Measurements from ENCODE around the gene HRAS.

Gene HRAS

DNA sequence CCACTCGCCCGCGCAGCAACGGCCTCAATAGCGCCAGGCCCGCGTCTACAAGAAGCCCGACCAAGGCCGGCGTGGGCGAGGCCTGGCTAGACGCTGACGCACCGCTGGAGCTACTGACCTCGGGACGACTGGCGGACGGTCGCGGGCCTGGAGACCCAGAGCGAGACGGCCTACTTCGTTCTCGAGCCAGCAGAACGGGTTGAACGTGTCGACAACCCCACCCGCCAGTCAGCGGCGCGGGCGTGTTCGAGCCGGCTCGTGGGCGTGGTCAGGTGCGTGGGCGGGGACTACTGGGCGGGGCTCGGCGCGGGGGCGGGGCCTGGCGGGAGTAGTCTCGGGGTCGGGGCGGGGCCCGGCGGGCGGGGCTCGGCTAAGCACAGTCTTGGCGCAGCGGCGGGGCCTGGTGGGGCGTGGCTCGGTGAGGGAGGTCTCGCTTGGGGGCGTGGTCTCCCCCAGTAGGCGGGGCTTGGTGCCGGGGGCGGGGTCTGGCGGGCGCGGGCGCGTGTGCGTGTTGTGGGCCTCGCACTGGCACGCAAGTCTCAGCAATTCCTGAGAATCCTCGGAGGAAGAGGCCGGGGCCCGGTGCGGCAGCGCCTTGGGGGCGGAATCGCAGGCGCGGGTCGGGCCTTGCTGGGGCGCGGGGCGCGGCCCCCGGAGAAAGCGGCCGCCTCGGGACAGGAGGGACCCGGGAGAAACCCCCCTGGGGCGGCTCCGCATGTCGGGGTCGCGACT is 28.2 kb downstream of the HRAS start, which contains the start of gene RNH1:
RNH1 (minus strand) TSS at position 248 of the 732 bp plus-strand sequence. CDS start 5,080 bp downstream, outside the sequence.
- peak; percentile 98 for DNase-seq

DNA sequence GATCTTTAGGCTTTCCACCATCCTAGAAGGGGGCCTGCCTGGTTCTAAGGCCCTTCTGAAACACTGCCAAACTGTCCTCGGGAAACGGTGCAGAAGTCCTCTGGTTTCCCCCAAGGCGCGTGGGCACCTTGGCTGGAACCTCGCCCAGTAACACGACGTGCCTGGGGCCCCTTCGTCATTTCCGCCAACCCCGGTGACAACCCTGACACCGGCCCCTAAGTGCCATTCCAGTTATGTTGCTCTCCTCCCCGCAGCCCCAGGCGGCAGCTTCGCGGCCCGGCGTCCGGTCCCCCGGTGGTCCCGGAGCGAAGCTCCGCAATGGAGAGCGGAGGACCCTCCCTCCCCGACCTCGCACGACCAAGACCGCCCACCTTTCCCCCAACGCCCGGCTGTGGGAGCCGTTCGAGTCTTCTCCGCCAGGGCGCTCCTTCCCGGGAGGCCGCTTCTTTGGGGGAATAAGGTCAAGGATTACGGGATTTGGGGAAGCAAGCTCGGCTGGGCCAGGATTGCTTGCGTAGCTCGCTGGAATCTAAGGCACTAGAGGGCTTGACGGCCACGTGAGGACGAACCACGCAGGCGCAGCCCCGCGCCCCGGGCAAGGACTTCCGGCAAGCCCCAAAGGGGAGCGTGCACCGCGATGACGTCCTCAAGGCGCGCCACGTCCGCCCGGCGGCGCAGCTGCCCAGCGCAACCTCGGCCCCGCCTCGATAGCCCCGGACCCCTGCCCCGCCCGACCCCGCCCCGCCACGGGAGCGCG is 29.0 kb downstream of the HRAS start:
- DNase-seq: peak; percentile 97

DNA sequence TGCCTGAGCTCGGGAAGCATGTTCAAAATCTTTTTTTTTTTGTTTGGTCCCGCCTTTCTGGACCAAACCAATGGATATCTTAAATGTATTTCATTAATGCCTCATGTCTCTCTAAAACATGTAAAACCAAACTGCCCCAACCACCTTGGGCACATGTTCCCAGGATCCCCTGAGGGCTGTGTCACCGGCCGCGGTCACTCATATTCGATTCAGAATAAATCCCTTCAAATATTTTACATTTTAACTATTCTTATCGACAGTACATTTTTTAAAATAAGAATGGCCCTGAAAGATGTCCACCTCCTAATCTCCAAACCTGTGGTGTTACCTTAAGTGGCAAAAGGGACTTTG is 30.4 kb downstream of the HRAS start:
- no peak for DNase-seq

DNA sequence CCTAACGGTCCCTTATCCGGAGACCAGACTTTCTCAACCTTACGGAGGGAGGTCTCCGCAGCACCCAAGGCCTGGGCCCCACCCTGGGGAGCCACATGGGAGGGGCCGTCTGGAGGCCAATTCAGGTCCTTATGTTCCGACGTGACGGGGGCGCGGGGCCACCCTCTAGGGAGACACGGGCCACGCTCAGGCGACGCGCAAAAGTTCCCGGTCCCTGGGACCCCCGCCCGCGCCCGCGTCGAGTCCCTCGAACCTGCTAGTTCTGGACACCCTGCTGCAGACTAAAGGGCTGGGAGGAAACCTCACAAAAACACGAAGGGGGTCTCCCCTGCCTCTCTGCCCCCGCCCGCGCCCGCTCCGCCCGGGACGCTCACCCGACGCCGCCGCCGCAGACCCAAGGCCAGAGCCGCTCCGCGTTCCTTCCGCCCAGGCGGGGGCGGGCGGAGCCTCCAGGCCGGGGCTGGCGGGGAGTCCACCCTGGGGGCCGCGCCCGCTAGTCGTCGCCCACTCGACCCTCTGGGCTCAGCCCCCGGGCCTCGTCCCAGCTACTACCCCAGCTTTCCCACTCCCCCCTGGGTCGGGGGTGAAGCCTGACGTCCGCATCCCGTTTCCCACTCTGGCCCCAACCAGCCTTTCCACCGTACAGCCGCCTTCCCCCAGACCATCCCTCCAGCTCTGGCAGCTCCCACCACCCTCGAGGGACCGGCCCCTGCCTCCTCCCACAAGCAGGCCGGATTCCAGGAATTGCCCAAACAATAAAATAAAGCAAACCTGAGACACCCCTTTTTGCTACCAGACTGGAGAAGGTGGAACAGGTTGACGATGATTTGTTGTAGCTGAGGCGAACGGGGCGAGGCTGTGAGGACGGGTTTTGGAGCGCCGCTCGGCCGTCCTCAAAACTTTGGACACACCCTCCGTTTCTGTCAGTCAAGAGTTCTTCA is 31.1 kb downstream of the HRAS start:
- DNase-seq: no peak

DNA sequence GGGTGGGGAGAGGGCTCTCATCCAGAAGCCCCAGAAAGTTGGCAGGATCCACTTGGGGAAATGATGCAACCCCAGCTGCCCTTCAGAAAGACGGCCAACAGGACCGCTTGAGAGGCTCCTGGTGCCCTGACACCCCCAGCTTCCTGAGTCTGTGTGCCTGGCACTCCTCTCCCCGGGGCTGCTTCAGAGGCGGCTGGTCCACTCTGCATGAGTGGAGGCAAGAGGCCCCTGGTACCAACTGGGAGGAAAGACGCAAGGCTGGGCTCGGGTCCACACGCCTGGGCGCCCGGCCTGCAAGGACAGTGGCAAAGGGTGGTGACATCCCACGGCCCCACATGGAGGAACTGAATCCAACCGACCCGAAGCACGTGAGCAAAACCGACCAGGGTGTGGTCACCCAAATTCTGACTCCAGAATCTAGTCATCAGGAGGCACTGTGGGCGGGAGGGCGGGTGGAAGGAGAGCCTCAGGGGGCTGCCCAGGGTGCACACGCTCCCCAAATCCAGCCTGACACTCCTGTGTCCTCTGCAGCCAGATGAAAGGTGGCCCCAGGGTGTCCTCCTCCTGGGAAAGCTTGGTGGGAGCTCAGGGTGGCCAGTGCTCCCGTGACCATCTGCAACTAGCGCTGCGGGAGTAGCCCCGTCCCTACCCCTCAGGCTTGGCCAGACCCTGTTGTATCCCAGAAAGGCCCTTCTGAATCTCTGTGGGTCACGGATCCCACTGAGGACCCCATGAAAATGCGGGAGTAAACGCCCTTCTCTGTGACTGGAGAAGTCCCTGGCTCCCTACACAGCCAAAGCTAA is 32.0 kb downstream of the HRAS start:
- DNase-seq: no peak

DNA sequence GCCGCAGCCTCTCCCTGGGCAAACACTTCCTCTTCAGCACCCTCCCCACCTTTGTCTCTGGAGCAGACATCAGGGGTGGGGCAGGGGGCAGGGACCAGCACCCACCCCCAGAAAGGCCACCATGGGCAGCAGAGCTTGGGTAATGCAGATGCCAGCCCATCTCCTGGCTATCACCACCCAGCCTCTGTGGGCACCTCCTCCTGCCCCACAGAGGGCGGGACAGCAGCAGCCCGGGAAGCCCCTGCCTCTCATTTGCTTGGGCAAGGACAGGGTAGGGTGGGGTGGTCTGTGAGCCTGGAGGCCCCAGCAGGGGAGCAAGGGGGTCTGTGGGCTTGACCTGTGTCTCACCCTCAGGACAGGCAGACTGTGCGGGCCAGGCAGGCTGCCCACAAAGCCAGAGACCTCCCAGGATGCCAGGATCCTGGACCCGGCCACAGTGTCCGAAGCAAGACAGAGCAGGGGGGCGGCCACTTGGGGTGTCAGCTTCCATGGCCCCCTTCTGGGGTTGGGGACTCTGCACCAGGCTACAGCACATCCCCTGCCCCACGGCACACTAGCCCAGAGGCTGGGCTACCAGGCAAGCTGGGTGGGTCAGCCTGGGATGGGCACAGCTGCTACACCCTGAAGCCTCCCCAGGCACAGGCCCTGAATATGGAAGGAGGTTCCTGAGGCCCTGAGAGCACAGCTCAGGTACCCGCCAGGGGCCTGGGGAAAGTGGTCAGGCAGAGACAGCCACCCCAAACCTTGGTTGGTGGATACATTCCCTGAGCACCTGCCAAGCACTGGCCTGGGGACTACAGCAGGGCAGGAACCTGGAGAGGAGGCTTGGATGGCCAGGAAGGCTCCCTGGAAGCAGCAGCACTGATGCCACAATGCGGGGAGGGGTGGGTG is 32.8 kb downstream of the HRAS start:
- no peak for DNase-seq

DNA sequence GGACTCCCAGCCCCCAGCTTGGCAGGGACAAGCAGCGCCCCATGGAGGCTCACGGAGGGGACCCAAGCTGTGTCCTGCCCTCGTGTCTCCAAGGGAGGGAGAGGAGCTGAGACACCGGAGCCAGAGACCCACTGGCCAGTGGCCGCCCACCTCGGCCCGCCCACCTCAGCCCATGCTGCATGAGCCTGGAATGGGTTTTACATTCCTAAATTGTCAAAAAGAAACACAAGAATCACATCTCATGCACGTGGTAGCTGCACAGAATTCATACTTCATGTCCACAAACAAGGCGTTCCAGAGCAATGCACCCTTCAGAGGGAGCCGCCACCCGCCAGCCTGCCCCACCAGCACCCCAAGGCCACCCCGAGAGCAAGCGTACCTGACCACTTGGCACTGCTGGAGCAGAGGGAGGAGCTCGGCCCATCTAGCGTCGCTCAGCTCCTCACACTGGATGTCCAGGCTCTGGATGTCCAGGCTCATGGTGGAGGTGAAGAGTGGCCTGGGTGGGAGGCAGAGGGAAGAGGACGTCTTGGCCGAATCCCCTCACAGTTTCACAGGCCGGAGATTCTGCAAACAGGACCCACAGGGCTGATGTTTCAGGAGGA is 33.6 kb downstream of the HRAS start:
- no peak for DNase-seq

DNA sequence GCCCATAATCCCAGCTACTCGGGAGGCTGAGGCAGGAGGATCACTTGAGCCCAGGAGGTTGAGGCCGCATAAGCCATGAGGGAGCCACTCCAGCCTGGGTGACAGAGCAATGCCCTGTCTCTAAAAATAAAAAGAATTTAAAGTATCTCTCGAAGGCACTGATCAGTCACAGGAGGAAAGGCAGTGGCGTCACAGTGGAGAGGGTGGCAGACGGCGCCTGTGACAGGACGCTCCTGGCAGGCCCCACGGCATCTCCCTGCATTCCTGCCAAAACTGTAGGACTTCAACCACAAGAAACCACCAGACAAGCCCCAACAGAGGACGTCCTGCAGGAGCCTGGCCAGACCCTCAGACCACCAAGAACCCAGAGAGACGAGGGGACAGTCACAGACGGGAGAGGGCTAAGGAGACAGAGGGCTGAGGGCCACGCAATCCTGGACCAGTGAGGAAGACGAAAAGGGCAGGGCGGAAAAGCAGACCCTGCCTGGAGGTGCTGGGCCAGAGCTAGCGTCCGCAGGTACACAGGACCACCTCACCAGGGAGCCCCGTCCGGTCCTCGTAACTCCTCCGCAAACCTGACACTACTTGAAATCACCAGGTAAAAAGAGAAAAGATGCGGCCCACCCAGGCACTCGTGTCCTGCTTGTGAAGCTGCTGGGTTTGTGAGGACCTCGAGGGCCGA is 34.2 kb downstream of the HRAS start:
- DNase-seq: no peak

DNA sequence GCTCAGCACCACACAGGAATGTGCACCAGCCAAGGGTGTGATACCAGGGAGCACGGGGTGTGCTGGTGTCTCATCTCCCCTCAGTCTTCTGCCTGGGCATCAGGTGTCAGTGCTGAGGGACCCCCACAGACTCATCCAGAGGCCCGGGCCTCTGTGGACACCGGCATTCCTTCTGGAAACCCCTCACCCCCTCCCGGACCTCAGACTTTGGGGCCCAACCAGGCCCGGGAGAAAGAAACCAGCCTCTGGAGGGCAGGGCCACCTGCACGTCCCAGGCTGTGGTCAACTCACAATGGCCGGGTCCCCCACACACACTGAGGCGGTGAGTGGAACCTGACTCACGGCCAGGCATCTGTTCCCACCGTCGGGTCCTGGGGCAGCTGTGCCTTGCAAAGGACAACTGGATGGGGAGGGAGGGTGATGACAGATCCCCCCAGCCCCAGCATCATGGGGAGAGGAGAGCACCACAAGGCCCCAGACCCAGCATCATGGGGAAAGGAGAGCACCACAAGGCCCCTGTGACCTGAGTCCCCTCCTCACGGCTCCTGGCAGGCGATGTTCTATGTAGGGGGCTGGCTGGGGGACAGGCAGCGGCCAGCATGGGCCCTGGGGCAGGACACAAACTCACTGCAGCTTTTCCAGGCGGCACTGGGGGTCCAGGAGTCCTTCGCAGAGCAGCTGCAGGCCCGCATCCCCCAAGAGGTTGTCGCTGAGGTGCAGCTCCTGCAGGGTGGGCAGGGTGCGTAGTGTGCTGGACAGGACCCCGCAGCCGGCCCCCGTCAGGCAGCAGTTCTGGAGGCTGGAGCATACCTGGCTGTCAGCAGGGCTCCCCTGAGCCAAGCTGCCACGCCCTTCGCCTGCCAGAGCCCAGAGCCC is 35.9 kb downstream of the HRAS start:
- no peak for DNase-seq

DNA sequence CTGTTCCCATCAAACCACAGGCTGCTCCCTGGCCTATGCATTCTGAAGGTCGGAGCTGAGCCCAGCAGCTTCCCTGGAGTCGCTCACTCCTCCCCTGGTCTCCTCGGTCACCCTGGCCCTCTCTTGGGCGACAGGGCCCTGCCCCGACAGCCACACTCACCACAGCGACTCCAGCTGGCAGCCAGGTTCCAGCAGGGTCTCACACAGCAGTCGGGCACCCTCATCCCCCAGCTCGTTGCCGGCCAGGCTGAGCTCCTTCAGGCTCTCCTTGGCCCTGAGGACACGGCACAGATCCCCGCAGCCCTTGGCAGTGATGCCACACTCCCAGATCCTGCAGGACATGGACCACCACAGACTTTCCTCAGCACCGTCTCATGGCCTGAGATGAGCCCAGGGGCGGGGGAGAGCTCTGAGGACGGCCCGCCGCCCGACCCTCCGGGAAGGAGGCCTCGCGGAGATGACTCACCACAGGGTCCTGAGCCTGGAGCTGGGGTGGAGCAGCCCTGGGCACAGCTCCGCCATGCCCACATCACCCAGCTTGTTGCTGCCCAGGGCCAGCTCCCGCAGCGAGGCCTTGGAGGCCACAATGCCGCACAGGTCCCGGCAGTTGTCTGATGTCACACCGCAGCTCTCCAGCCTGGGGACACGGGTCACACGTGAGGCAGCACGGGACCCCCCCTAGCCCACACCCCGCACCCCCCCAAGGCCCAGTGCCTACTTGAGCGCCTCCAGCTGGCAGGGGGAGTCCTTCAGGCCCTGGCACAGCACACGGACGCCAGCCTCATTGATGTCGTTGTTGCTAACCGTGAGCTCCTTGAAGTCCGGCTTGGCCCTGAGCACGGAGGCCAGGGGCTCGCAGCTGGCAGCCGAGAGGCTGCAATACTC is 36.8 kb downstream of the HRAS start:
- no peak for DNase-seq

DNA sequence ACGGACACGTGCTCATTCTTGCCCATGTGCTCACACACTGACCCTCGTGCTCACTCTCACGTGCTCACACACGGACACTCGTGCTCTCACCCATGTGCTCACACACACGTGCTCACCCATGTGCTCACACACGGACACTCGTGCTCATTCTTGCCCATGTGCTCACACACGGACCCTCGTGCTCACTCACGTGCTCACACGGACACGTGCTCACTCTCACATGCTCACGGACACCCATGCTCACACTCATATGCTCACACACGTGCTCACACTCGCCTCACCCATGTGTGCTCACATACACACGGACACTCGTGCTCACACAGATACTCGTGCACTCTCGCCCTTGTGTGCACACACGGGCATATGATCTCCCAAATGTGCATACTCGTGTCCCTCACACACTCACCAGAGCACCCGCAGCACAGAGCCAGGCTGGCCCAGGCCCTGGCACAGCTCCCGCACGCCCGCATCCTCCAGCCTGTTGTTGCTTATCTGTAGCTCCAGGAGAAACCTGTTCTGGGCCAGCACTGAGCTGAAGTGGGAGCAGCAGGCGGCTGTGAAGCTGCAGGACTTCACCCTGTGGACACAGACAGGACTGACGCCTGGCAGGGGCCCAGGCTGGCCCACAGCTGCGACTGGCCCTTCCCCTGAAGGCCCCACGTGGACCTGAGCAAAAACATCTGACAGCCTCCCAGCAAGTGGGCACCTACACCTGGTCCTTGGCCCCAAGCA is 37.6 kb downstream of the HRAS start:
- DNase-seq: no peak

DNA sequence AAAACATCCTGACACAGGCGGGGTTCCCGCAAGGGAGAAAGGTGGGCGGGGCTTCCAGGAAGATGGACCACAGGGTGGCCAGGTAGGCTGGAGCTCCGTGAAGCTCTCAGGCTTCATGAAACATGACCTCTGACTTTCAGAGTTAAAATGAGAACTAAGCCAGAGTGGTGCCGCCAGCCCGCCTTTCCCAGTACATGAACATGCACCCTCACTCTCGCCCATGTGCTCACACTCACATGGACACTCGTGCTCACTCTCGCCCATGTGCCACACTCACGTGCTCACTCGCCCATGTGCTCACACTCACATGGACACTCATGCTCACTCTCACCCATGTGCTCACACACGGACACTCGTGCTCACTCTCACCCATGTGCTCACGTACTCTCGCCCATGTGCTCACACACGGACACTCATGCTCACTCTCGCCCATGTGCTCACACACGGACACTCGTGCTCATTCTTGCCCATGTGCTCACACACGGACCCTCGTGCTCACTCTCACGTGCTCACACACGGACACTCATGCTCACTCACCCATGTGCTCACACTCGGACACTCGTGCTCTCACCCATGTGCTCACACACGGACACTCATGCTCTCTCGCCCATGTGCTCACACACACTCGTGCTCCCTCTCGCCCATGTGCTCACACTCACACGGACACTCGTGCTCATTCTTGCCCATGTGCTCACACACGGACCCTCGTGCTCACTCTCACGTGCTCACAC is 38.4 kb downstream of the HRAS start:
- DNase-seq: no peak

DNA sequence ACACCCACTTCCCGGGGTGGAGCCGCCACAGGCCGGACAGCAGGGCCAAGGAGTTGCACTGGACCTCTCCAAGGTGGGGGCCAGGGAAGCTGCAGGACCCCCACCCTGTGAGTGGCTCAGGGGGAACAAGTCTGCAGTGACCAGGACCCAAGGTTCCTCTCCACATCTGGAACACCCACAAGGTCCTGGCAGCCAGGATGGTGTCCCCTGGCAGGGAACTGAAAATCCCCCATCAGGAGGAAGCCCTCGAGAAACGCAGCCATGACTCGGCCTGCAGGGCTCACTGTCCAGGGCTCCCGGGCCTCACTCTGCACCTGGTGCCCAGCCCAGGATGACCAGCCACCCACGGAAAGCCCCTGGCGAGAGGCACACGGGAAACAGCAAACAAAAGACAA is 39.8 kb downstream of the HRAS start:
- no peak for DNase-seq

DNA sequence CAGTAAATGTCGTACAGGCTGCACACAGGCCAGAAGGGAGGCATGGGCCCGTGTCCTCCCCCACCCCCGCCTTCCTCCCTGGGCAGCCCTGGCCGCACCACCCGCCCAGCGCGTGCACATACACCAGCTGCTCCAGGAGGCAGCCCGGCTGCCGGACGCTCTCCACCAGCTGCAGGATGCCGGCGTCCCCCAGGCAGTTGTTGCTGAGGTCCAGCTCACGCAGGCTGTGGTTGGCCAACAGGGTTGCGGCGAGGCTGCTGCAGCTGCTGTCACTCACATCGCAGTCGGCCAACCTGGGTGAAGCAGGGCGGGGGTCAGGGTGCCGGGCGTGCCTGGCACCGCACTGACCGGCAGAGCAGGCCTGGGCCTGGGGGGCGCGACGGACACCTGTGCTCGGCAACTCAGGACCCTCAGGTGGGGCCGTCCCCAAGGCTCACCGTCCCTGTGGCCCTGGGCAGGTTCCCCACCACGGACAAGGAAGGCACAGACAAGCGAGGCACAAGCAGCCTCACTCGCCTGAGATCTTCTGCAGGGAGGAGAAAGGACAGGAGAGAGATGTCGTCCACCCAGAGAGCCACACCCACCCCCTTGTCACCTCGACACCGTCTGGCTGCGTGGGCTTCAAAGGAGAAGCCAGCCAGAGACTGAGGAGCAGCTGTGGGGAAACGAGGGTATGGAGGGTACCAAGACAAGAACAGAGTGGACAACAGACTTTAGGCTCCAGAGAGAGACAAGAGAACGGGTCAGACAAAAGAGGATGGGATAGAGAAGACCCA is 40.4 kb downstream of the HRAS start:
- no peak for DNase-seq

DNA sequence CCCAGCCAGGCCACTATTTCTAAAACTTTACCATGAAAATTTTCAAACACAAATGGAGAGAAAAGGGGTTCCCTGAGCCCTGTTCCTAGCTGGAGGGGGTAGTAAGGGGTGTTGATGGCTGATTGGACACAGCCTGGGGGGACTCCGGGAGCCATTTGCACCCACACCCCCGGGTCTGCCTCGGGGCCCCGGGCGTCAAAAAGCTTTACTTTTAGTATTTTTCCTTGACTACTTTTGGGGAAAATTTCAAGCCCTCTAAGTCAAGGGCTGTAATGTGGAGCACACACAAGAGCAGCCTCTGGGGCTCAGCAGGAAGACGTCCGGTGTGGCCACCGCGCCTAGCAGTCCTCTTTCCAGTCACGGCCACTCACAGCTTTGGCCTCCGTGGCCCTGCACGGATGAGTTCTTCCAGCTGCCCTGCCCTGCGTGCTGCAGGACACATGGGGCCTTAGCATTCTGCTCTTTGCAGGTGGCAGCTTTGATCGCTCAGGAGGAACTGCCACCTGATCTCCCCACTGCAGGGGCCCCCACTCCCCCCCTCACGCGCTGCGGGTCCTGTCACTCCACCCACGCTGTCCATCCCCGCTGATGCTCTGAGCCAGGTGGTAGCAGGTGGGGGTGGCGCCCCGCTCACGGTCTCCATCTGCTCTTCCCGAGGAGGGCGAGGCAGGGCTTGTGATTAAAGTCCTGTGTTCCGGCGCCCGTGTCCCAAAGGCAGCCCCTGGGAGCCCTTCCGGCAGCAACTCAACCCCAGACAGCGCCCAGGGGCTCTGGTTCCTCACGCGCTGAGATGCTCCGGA is 42.7 kb downstream of the HRAS start:
- DNase-seq: no peak
